Vagina (tissue), 2 donors: ENCODE data around the gene MRNIP. TPM values are rescaled to one million over a fixed set of nuclear protein-coding genes. Genes with fewer than 3 reads are reported as not detected.

Experiments used
- DNase-seq, 2 donors: peaks; one replicate each; pipeline ENCODE4 v3.0.0-alpha.2; 2017; ENCODE audit errors: extremely low spot score in 2 of 2
- H3K27ac ChIP-seq: fragments of 200-600 bp; sonication (generic); one replicate; pipeline ENCODE4 v1.5.1; 2019
- H3K27me3 ChIP-seq: fragments of 200-600 bp; sonication (generic); one replicate; pipeline ENCODE4 v1.5.1; 2019
- H3K36me3 ChIP-seq, 2 donors: fragments of 200-600 bp; sonication (generic); one replicate each; pipeline ENCODE4 v1.5.1; 2017 to 2019
- H3K4me1 ChIP-seq: fragments of 200-600 bp; sonication (generic); one replicate; pipeline ENCODE4 v1.5.1; 2019
- H3K4me3 ChIP-seq, 2 donors: fragments of 200-600 bp; sonication (generic); 1 replicate in 1 of 2; 2 replicates in 1 of 2; pipeline ENCODE4 v1.5.1; 2016 to 2019
- H3K9me3 ChIP-seq: fragments of 200-600 bp; sonication (generic); one replicate; pipeline ENCODE4 v1.5.1; 2019
- POLR2A ChIP-seq, 2 donors: fragments of 450-650 bp; IDR thresholded peaks; one replicate each; pipeline ENCODE4 v1.6.1; 2017; ENCODE audit warnings: antibody characterized with exemption in 2 of 2, mild to moderate bottlenecking in 2 of 2, moderate library complexity in 2 of 2
- POLR2AphosphoS5 ChIP-seq, 2 donors: sonication (generic); formaldehyde crosslinking; IDR thresholded peaks; one replicate each; pipeline ENCODE4 v1.9.0; 2017; ENCODE audit warnings: antibody characterized with exemption in 2 of 2, mild to moderate bottlenecking in 2 of 2, low read depth in 1 of 2; ENCODE audit not compliant: insufficient read depth in 1 of 2
- intact Hi-C: fragments of 100-400 bp; cut with DNase I; formaldehyde crosslinking; loops from one replicate; pipeline ENCODE4 v1.15.1; 2023
- total RNA-seq: library from RNA; depleted of rRNA; stranded (reverse); fragments of >200 nt; gene quantifications from one replicate; pipeline ENCODE4 v1.2.3, GENCODE V29; 2016
- TF ChIP-seq, protein P1 (sequence below), 3 experiments: fragments of 450-650 bp in 2 of 3; fragments of 200-600 bp in 1 of 3; sonication (generic) in 1 of 3; IDR thresholded peaks; one replicate each; pipeline ENCODE4 v1.5.1; 2017 to 2019; ENCODE audit warnings: antibody characterized with exemption in 3 of 3, mild to moderate bottlenecking in 2 of 3, moderate library complexity in 2 of 3

MRNIP gene
- total RNA-seq, 1 donor from 2014 or later = 53.8 TPM

DNA sequence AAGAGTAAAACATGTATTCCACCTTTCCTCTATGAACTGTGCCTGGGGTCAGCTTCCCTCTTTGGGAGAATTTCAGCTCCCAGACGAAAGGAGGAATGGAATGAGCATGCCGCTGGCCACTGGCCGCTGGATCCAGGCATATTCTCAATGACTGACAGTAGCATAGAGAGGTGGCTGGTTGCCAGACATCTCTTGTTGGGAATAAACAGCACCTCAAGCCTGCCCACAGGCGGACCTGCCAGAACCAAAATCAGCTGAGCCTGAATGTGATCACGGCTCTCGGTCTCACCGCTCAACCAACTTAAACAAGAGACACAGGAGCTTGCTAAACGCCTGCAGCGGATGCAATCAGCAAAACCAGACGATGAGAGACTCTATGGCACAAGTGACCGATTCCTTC, 28.5 kb upstream of the MRNIP start:
- H3K4me1 ChIP-seq = no peaks in the 10 kb centered on the region
- intact Hi-C loops = no loop called here
- DNase-seq = no peak
- H3K36me3 ChIP-seq = peaks cover 0 to 88% of the 10 kb centered on the region in 2 donors
- H3K9me3 ChIP-seq = peaks cover 7% of the 10 kb centered on the region
- no peak overlapping the region for H3K27ac ChIP-seq
- no peaks in the 10 kb centered on the region for H3K27me3 ChIP-seq
- no peak overlapping the region for H3K4me3 ChIP-seq
- TF ChIP-seq POLR2AphosphoS5 (IDR thresholded peaks at IDR 0.05; ENCODE audit: insufficient read depth in 1 of 2, low read depth in 1 of 2) = no peak
- TF ChIP-seq POLR2A (IDR thresholded peaks at IDR 0.05) = no peak
- TF ChIP-seq, protein P1, sequence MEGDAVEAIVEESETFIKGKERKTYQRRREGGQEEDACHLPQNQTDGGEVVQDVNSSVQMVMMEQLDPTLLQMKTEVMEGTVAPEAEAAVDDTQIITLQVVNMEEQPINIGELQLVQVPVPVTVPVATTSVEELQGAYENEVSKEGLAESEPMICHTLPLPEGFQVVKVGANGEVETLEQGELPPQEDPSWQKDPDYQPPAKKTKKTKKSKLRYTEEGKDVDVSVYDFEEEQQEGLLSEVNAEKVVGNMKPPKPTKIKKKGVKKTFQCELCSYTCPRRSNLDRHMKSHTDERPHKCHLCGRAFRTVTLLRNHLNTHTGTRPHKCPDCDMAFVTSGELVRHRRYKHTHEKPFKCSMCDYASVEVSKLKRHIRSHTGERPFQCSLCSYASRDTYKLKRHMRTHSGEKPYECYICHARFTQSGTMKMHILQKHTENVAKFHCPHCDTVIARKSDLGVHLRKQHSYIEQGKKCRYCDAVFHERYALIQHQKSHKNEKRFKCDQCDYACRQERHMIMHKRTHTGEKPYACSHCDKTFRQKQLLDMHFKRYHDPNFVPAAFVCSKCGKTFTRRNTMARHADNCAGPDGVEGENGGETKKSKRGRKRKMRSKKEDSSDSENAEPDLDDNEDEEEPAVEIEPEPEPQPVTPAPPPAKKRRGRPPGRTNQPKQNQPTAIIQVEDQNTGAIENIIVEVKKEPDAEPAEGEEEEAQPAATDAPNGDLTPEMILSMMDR (IDR thresholded peaks at IDR 0.05) = no peak

DNA sequence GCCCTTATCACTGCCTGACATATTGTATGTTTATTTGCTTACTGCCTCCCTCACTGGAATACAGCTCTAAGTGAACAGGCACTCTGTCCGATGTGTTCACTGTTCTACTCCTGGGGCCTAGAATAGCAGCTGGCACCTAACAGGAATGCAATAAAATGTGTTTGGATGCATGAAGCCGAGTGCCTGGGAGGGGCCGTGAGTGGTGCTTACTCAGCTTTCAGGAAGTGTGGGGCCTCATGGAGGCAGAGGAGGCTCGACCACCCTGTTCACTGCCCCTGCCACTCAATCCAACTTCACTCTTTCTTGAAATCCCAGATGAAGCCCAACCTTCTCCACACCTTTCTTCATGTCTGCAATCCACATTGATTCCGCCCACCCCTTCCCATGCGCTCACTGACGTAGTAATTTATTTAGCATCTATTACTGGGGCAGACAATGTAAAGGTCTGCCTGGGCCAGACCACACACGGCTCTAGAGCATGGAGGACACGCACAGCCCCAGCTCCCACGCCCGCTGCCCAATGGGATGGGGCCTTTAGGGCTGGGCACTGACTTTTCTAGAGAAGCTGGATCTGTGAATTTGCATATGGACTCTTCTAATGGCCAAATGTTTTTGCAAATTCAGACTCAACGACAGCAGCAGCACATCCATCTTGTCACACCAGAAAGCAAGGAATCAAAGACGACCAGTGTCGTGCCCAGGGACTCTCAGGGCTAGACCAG, 27.7 kb upstream of the MRNIP start:
- H3K27ac ChIP-seq = no peak overlapping the region
- no peaks in the 10 kb centered on the region for H3K27me3 ChIP-seq
- peaks cover 0 to 80% of the 10 kb centered on the region in 2 donors for H3K36me3 ChIP-seq
- H3K9me3 ChIP-seq = peaks cover 7% of the 10 kb centered on the region
- no peak for TF ChIP-seq POLR2A (IDR thresholded peaks at IDR 0.05)
- no peak for DNase-seq
- no peaks in the 10 kb centered on the region for H3K4me1 ChIP-seq
- intact Hi-C loops = no loop called here
- no peak overlapping the region for H3K4me3 ChIP-seq

DNA sequence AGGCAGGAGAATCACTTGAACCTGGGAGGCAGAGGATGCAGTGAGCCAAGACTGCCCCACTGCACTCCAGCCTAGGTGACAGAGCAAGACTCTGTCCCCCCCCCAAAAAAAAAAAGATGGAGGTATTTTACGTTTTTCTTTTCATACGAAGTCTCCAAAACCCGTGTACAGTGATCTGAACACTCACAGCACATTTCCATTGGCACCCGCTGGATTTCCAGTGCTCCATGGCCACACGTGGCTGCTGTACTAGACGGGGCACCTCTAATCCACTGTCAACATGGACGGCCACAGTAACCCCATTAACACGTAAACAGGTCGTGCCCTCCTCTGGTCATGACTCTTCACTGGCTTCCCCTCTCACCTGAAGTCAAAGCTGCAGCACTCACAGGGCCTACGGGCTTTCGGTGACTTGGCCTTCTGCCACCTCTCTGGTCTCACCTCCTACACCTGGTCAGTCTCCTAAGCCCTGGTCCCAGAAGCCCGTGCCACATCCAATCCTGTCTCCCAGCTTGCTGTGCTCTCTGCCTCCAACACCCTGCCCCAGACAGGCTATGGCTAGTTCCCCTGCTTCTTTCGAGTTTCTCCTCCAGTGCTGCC, 27.0 kb upstream of the MRNIP start:
- no peaks in the 10 kb centered on the region for H3K27me3 ChIP-seq
- no peak overlapping the region for H3K27ac ChIP-seq
- H3K4me3 ChIP-seq = no peak overlapping the region
- no peak for DNase-seq
- peaks cover 7% of the 10 kb centered on the region for H3K9me3 ChIP-seq
- intact Hi-C loops = no loop called here
- H3K4me1 ChIP-seq = no peaks in the 10 kb centered on the region
- peaks cover 0 to 73% of the 10 kb centered on the region in 2 donors for H3K36me3 ChIP-seq
- no peak for TF ChIP-seq POLR2AphosphoS5 (IDR thresholded peaks at IDR 0.05; ENCODE audit: insufficient read depth in 1 of 2, low read depth in 1 of 2)
- TF ChIP-seq POLR2A (IDR thresholded peaks at IDR 0.05) = no peak
- TF ChIP-seq, protein P1 (IDR thresholded peaks at IDR 0.05) = no peak

DNA sequence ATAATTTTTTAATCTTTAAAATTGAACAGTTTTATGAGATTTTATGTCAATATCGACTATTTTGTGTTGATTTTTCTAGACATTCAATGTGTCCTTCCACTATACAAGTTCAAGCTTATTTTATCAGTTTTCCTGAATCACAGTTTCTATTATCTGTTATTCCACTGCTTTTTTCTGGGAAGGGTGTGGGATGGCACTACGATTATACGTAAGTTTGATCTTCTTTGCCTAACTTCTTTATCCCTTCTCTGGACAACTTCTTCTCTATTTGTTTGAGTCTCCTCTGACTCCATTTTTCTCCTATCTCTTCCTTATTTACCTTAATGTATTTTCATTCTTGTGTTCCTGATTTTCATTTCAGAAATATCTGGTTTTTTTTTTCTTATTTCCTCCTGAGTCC, 24.5 kb upstream of the MRNIP start:
- H3K9me3 ChIP-seq = peaks cover 7% of the 10 kb centered on the region
- H3K27ac ChIP-seq = no peak overlapping the region
- intact Hi-C loops = no loop called here
- no peaks in the 10 kb centered on the region for H3K4me1 ChIP-seq
- no peaks in the 10 kb centered on the region for H3K27me3 ChIP-seq
- TF ChIP-seq POLR2A (IDR thresholded peaks at IDR 0.05) (no peak), POLR2AphosphoS5 (IDR thresholded peaks at IDR 0.05; ENCODE audit: insufficient read depth in 1 of 2, low read depth in 1 of 2) (no peak)
- TF ChIP-seq, protein P1 (IDR thresholded peaks at IDR 0.05) = no peak
- DNase-seq = no peak
- H3K36me3 ChIP-seq = peaks cover 0 to 64% of the 10 kb centered on the region in 2 donors
- no peak overlapping the region for H3K4me3 ChIP-seq

DNA sequence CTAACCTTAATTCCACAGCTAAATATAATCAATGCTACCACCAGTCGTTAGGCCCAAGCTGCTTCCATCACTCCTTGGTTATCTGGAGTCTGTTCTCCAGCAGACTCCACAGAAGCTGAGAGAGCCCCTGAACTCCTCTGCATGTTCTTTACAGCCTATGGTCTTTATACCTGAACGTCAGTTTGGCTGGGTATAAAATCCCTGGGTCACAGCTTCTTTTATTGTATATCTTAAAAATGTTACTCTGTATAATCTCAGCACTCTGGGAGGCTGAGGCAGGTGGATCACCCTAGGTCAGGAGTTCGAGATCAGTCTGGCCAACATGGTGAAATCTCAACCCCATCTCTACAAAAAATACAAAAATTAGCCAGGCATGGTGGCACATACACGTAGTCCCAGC, 23.7 kb upstream of the MRNIP start:
- peaks cover 0 to 59% of the 10 kb centered on the region in 2 donors for H3K36me3 ChIP-seq
- H3K4me3 ChIP-seq = no peak overlapping the region
- intact Hi-C loops = no loop called here
- H3K27me3 ChIP-seq = no peaks in the 10 kb centered on the region
- DNase-seq = no peak
- no peaks in the 10 kb centered on the region for H3K4me1 ChIP-seq
- H3K27ac ChIP-seq = no peak overlapping the region
- TF ChIP-seq, protein P1 (IDR thresholded peaks at IDR 0.05) = no peak
- no peak for TF ChIP-seq POLR2AphosphoS5 (IDR thresholded peaks at IDR 0.05; ENCODE audit: insufficient read depth in 1 of 2, low read depth in 1 of 2)
- TF ChIP-seq POLR2A (IDR thresholded peaks at IDR 0.05) = no peak
- H3K9me3 ChIP-seq = peaks cover 7% of the 10 kb centered on the region
